ENCODE measurements around the gene PRDM4. TPM values are rescaled to one million over a fixed set of nuclear protein-coding genes. Genes with fewer than 3 reads are reported as not detected.

The PRDM4 gene
- total and polyA plus RNA-seq, 4 donors = 2.3 to 7.5 (median 5.6) TPM

- TF ChIP-seq, protein P1, sequence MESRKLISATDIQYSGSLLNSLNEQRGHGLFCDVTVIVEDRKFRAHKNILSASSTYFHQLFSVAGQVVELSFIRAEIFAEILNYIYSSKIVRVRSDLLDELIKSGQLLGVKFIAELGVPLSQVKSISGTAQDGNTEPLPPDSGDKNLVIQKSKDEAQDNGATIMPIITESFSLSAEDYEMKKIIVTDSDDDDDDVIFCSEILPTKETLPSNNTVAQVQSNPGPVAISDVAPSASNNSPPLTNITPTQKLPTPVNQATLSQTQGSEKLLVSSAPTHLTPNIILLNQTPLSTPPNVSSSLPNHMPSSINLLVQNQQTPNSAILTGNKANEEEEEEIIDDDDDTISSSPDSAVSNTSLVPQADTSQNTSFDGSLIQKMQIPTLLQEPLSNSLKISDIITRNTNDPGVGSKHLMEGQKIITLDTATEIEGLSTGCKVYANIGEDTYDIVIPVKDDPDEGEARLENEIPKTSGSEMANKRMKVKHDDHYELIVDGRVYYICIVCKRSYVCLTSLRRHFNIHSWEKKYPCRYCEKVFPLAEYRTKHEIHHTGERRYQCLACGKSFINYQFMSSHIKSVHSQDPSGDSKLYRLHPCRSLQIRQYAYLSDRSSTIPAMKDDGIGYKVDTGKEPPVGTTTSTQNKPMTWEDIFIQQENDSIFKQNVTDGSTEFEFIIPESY (IDR thresholded peaks at IDR 0.05) = peak; percentile 72
- TF ChIP-seq, protein P2, sequence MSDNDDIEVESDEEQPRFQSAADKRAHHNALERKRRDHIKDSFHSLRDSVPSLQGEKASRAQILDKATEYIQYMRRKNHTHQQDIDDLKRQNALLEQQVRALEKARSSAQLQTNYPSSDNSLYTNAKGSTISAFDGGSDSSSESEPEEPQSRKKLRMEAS (IDR thresholded peaks at IDR 0.05) = peak; percentile 99
These were observed 75.3 kb downstream of the PRDM4 start, which contains the start of gene PWP1 (continued) for GRCh38 chr12:107685360-107686248.

DNA sequence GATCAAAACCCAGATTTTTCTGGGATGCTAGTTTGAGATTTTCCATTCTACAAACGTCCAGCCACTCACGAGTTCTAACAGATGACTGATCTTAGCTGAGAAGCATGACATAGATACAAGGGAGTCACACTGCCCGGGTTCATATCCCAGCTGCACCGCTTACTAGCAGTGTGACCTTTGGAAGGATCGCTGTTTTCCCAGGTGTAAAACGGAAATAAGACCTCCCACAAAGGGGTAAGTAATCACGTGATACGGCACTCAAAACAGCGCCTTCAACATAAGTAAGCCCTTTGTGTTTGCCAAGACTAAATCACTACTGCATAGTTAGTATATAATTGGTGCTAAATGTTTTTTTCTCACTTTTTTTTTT lies 76.0 kb downstream of the PRDM4 start:
- peaks cover 2 to 14% (median 11%) of the 10 kb centered on the region in 4 donors for H3K36me3 ChIP-seq (ENCODE audit: control insufficient read depth in 4 of 4, insufficient read depth in 3 of 4, low read depth in 1 of 4, low read length in 3 of 4)
- peak overlapping the region; percentile 77 to 99 (median 88) for H3K4me3 ChIP-seq (ENCODE audit: low read depth in 1 of 3, low read length in 3 of 3)
- H3K9me3 ChIP-seq (ENCODE audit: control insufficient read depth in 4 of 4, low read length in 3 of 4) = no peaks in the 10 kb centered on the region
- peak overlapping the region; percentile 81 to 92 for H3K9ac ChIP-seq (ENCODE audit: low read depth in 1 of 2, low read length in 2 of 2)
- peak overlapping the region; percentile 82 to 90 for H3K27ac ChIP-seq (ENCODE audit: low read depth in 1 of 2, low read length in 2 of 2)
- 8% methylated on average over 9 of the region's 9 CpGs for WGBS
- no peak for TF ChIP-seq RAD21 (IDR thresholded peaks at IDR 0.05)
- no peak for TF ChIP-seq GABPA (IDR thresholded peaks at IDR 0.05 in 1 of 2, conservative IDR thresholded peaks at IDR 0.05 in 1 of 2)
- TF ChIP-seq HNF4G (IDR thresholded peaks at IDR 0.05) = peak; percentile 37
- peak; percentile 81 for TF ChIP-seq SP1 (IDR thresholded peaks at IDR 0.05)
- TF ChIP-seq YY1 (IDR thresholded peaks at IDR 0.05) = no peak
- TF ChIP-seq RXRA (IDR thresholded peaks at IDR 0.05) = peak; percentile 42 to 52
- peak; percentile 67 to 78 for TF ChIP-seq HNF4A (conservative IDR thresholded peaks at IDR 0.05)
- TF ChIP-seq, protein P2 (IDR thresholded peaks at IDR 0.05) = no peak
- no peaks in the 10 kb centered on the region for H3K27me3 ChIP-seq (ENCODE audit: control insufficient read depth in 4 of 4, insufficient read depth in 4 of 4, low read length in 3 of 4)
- H3K4me1 ChIP-seq (ENCODE audit: control insufficient read depth in 4 of 4, insufficient read depth in 4 of 4, low read length in 3 of 4) = peaks cover 1 to 17% (median 9%) of the 10 kb centered on the region in 4 donors
- peak; percentile 46 for DNase-seq (ENCODE audit: low spot score)

- DNase-seq (ENCODE audit: low spot score) = no peak
- Histone ChIP-seq H3K9me3 (ENCODE audit: control insufficient read depth in 4 of 4, low read length in 3 of 4) (no peaks in the 10 kb centered on the region), H3K27me3 (ENCODE audit: control insufficient read depth in 4 of 4, insufficient read depth in 4 of 4, low read length in 3 of 4) (no peaks in the 10 kb centered on the region), H3K36me3 (ENCODE audit: control insufficient read depth in 4 of 4, insufficient read depth in 3 of 4, low read depth in 1 of 4, low read length in 3 of 4) (peaks cover 2 to 10% (median 7%) of the 10 kb centered on the region in 4 donors), H3K9ac (ENCODE audit: low read depth in 1 of 2, low read length in 2 of 2) (no peak overlapping the region), H3K27ac (ENCODE audit: low read depth in 1 of 2, low read length in 2 of 2) (no peak overlapping the region), H3K4me3 (ENCODE audit: low read depth in 1 of 3, low read length in 3 of 3) (no peak overlapping the region), H3K4me1 (ENCODE audit: control insufficient read depth in 4 of 4, insufficient read depth in 4 of 4, low read length in 3 of 4) (peaks cover 1 to 17% (median 9%) of the 10 kb centered on the region in 4 donors)
- 77% methylated on average over 3 of the region's 3 CpGs for WGBS
- TF ChIP-seq CTCF (IDR thresholded peaks at IDR 0.05; ENCODE audit: low read depth, low read length, missing input control) (no peak), HNF4A (conservative IDR thresholded peaks at IDR 0.05) (no peak), RAD21 (IDR thresholded peaks at IDR 0.05) (no peak), YY1 (IDR thresholded peaks at IDR 0.05) (no peak), EGR1 (IDR thresholded peaks at IDR 0.05; ENCODE audit: low read depth in 2 of 2) (no peak), FOXA2 (IDR thresholded peaks at IDR 0.05) (no peak)
- TF ChIP-seq, protein P3, sequence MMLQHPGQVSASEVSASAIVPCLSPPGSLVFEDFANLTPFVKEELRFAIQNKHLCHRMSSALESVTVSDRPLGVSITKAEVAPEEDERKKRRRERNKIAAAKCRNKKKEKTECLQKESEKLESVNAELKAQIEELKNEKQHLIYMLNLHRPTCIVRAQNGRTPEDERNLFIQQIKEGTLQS (IDR thresholded peaks at IDR 0.05) = no peak
- TF ChIP-seq, protein P2 (IDR thresholded peaks at IDR 0.05) = no peak
These were observed 76.7 kb downstream of the PRDM4 start for GRCh38 chr12:107684029-107684795.

Measured in liver (tissue), 9 donors.